ENCODE data around the gene LAGE3.

GRCh38 chrX:154435171-154435733 lies 43.8 kb downstream of the LAGE3 start:
- TF ChIP-seq, protein P1, sequence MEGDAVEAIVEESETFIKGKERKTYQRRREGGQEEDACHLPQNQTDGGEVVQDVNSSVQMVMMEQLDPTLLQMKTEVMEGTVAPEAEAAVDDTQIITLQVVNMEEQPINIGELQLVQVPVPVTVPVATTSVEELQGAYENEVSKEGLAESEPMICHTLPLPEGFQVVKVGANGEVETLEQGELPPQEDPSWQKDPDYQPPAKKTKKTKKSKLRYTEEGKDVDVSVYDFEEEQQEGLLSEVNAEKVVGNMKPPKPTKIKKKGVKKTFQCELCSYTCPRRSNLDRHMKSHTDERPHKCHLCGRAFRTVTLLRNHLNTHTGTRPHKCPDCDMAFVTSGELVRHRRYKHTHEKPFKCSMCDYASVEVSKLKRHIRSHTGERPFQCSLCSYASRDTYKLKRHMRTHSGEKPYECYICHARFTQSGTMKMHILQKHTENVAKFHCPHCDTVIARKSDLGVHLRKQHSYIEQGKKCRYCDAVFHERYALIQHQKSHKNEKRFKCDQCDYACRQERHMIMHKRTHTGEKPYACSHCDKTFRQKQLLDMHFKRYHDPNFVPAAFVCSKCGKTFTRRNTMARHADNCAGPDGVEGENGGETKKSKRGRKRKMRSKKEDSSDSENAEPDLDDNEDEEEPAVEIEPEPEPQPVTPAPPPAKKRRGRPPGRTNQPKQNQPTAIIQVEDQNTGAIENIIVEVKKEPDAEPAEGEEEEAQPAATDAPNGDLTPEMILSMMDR (IDR thresholded peaks at IDR 0.05): no peak
- TF ChIP-seq POLR2A (IDR thresholded peaks at IDR 0.05): no peak
- no peak for TF ChIP-seq POLR2AphosphoS5 (IDR thresholded peaks at IDR 0.05; ENCODE audit: insufficient read depth in 1 of 2, low read depth in 1 of 2)
